H1 (cell line): Measurements from ENCODE around the gene NANP. TPM values are rescaled to one million over a fixed set of nuclear protein-coding genes. Genes with fewer than 3 reads are reported as not detected.
A peak's percentile ranks its signal among the peaks of the same experiment; 100 is the strongest.

ENCODE experiments used
- CTCF ChIA-PET: fragments of 300-600 bp; sonication (Branson Sonifier 250); formaldehyde crosslinking; loops from one replicate; lab custom pipeline; 2021; ENCODE audit not compliant: partially characterized antibody; lab: Charles Lee
- POLR2A ChIA-PET: fragments of 300-600 bp; sonication (Branson Sonifier 250); formaldehyde crosslinking; loops from one replicate; lab custom pipeline; 2021; ENCODE audit warnings: inconsistent platforms; ENCODE audit not compliant: partially characterized antibody; lab: Charles Lee
- DNase-seq, 2 experiments: peaks; one replicate each; pipeline versions ENCODE4 v3.0.0 to v3.0.0-alpha.2; 2010 to 2022; ENCODE audit warnings: low spot score in 2 of 2, low read depth in 1 of 2, mixed read lengths in 1 of 2
- FAIRE-seq: peaks from 2 replicates; lab custom pipeline; 2011; peaks lifted over from hg19 to GRCh38; lab: Jason Lieb, UNC
- H2AFZ ChIP-seq: 2 replicates; pipeline ENCODE4 v1.8.1; 2012; ENCODE audit warnings: low read length, inconsistent platforms
- H2AK5ac ChIP-seq: 2 replicates; pipeline ENCODE4 v1.6.1; 2013; ENCODE audit warnings: low read depth, low read length
- H2BK120ac ChIP-seq: replicated peaks from 2 replicates; pipeline ENCODE3; 2013; ENCODE audit warnings: low read depth, low read length, inconsistent platforms
- H2BK12ac ChIP-seq: 2 replicates; pipeline ENCODE4 v1.6.1; 2013; ENCODE audit warnings: low read depth, low read length
- H2BK15ac ChIP-seq: 2 replicates; pipeline ENCODE4 v1.6.1; 2013; ENCODE audit warnings: low read length
- H2BK20ac ChIP-seq: 2 replicates; pipeline ENCODE4 v1.6.1; 2013; ENCODE audit warnings: low read length
- H2BK5ac ChIP-seq: 2 replicates; pipeline ENCODE4 v1.6.1; 2013; ENCODE audit warnings: low read depth, low read length
- H3K14ac ChIP-seq: 2 replicates; pipeline ENCODE4 v1.6.1; 2013; ENCODE audit warnings: inconsistent platforms; ENCODE audit not compliant: insufficient read length
- H3K18ac ChIP-seq: 2 replicates; pipeline ENCODE4 v1.6.1; 2013; ENCODE audit warnings: low read length; ENCODE audit errors: extremely low read depth
- H3K23ac ChIP-seq: 2 replicates; pipeline ENCODE4 v1.6.1; 2013; ENCODE audit warnings: inconsistent platforms; ENCODE audit not compliant: insufficient read length
- H3K23me2 ChIP-seq: 2 replicates; pipeline ENCODE4 v1.6.1; 2013; ENCODE audit warnings: low read depth, low read length
- H3K27ac ChIP-seq: 2 replicates; pipeline ENCODE4 v1.6.1; 2011; ENCODE audit warnings: low read depth, low read length, inconsistent platforms
- H3K27me3 ChIP-seq, 4 experiments: replicated peaks in 1 of 4; 1 replicate in 1 of 4; 2 replicates in 3 of 4; pipeline versions ENCODE4 v1.6.1 to v1.8.1; 2011 to 2013; ENCODE audit warnings: low read length in 3 of 4, mild to moderate bottlenecking in 3 of 4, inconsistent platforms in 2 of 4, mixed read lengths in 2 of 4, moderate library complexity in 1 of 4; ENCODE audit not compliant: control insufficient read depth in 3 of 4, insufficient read depth in 3 of 4; ENCODE audit errors: extremely low read depth in 1 of 4
- H3K36me3 ChIP-seq, 4 experiments: 2 replicates each; pipeline versions ENCODE4 v1.6.1 to v1.8.1; 2011 to 2013; ENCODE audit warnings: mild to moderate bottlenecking in 4 of 4, low read length in 3 of 4, moderate library complexity in 2 of 4, control low read depth in 1 of 4, inconsistent platforms in 1 of 4; ENCODE audit not compliant: insufficient read depth in 4 of 4, control insufficient read depth in 2 of 4
- H3K4ac ChIP-seq: replicated peaks from 2 replicates; pipeline ENCODE3; 2013; ENCODE audit warnings: low read length, low read depth, mixed read lengths, inconsistent platforms; ENCODE audit not compliant: insufficient read length
- H3K4me1 ChIP-seq, 4 experiments: replicated peaks in 1 of 4; 1 replicate in 1 of 4; 2 replicates in 3 of 4; pipeline versions ENCODE4 v1.6.1 to v1.8.1; 2011 to 2013; ENCODE audit warnings: low read length in 3 of 4, inconsistent platforms in 2 of 4, mixed read lengths in 1 of 4; ENCODE audit not compliant: insufficient read depth in 4 of 4, control insufficient read depth in 3 of 4
- H3K4me2 ChIP-seq, 2 experiments: 2 replicates each; pipeline versions ENCODE4 v1.6.1 to v1.8.1; 2011 to 2013; ENCODE audit warnings: low read depth in 2 of 2, low read length in 2 of 2, control low read depth in 1 of 2, inconsistent platforms in 1 of 2, mild to moderate bottlenecking in 1 of 2; ENCODE audit not compliant: insufficient read depth in 1 of 2
- H3K4me3 ChIP-seq, 4 experiments: fragments of 200-600, 300-600 bp in 1 of 4; sonication (generic), shearing (Covaris generic), sonication (Bioruptor Twin) in 1 of 4; 2 replicates each; pipeline versions ENCODE4 v1.5.1 to v1.8.1; 2011 to 2016; ENCODE audit warnings: low read length in 4 of 4, low read depth in 3 of 4, control low read depth in 2 of 4, inconsistent platforms in 2 of 4, mild to moderate bottlenecking in 2 of 4, mixed read lengths in 1 of 4, moderate library complexity in 1 of 4; ENCODE audit not compliant: insufficient read depth in 2 of 4; ENCODE audit errors: extremely low read depth in 1 of 4
- H3K56ac ChIP-seq: replicated peaks from 2 replicates; pipeline ENCODE3; 2013; ENCODE audit warnings: low read depth, mild to moderate bottlenecking, mixed read lengths, low read length, inconsistent platforms; ENCODE audit not compliant: insufficient read length
- H3K79me1 ChIP-seq: 2 replicates; pipeline ENCODE4 v1.6.1; 2013; ENCODE audit warnings: low read depth, low read length, control low read depth
- H3K79me2 ChIP-seq, 2 experiments: 2 replicates each; pipeline versions ENCODE4 v1.6.1 to v1.8.1; 2012 to 2013; ENCODE audit warnings: low read length in 2 of 2, mild to moderate bottlenecking in 2 of 2, inconsistent platforms in 1 of 2; ENCODE audit not compliant: insufficient read depth in 2 of 2, control insufficient read depth in 1 of 2
- H3K9ac ChIP-seq, 4 experiments: replicated peaks in 1 of 4; 1 replicate in 1 of 4; 2 replicates in 3 of 4; pipeline versions ENCODE4 v1.6.1 to v1.8.1; 2011 to 2013; ENCODE audit warnings: low read depth in 3 of 4, low read length in 3 of 4, control low read depth in 2 of 4, mild to moderate bottlenecking in 2 of 4, moderate library complexity in 2 of 4, inconsistent platforms in 1 of 4; ENCODE audit errors: extremely low read depth in 1 of 4
- H3K9me3 ChIP-seq, 2 experiments: 2 replicates each; pipeline versions ENCODE4 v1.6.1 to v1.8.1; 2012 to 2013; ENCODE audit warnings: mild to moderate bottlenecking in 2 of 2, moderate library complexity in 2 of 2, control low read depth in 1 of 2, inconsistent platforms in 1 of 2, low read depth in 1 of 2, low read length in 1 of 2, mixed read lengths in 1 of 2; ENCODE audit not compliant: insufficient read depth in 2 of 2
- H4K20me1 ChIP-seq, 2 experiments: replicated peaks in 1 of 2; 2 replicates each; pipeline versions ENCODE3 to v1.8.1; 2011 to 2013; ENCODE audit warnings: inconsistent platforms in 2 of 2, low read length in 2 of 2, mild to moderate bottlenecking in 1 of 2; ENCODE audit not compliant: insufficient read depth in 2 of 2, control insufficient read depth in 1 of 2
- H4K5ac ChIP-seq: 2 replicates; pipeline ENCODE4 v1.6.1; 2013; ENCODE audit warnings: low read length, low read depth, mixed read lengths, inconsistent platforms; ENCODE audit not compliant: insufficient read length
- H4K8ac ChIP-seq: 2 replicates; pipeline ENCODE4 v1.8.0; 2013; ENCODE audit warnings: mild to moderate bottlenecking, moderate library complexity, low read length, inconsistent platforms; ENCODE audit not compliant: insufficient read depth; ENCODE audit errors: extremely low read depth
- H4K91ac ChIP-seq: replicated peaks from 2 replicates; pipeline ENCODE3; 2013; ENCODE audit warnings: low read length, mixed read lengths, inconsistent platforms; ENCODE audit not compliant: insufficient read length
- BRCA1 ChIP-seq: IDR thresholded peaks from 2 replicates; pipeline ENCODE4 v1.6.1; 2012; ENCODE audit warnings: low read depth, low read length, improper control_type of control experiment
- CBX5 ChIP-seq: fragments of 300-800, 300-1000 bp; sonication (generic); IDR thresholded peaks from 2 replicates; pipeline ENCODE4 v1.7.1; 2016; ENCODE audit warnings: antibody characterized with exemption, low read length, low read depth
- CEBPB ChIP-seq: IDR thresholded peaks from 2 replicates; pipeline ENCODE4 v1.6.1; 2012; ENCODE audit warnings: low read depth, low read length
- EGR1 ChIP-seq: IDR thresholded peaks from 2 replicates; pipeline ENCODE4 v1.6.1; 2011; ENCODE audit warnings: low read depth, low read length, borderline replicate concordance
- EZH2 ChIP-seq: fragments of 200-600 bp; sonication (generic); IDR thresholded peaks from 2 replicates; pipeline ENCODE4 v1.7.1; 2012; ENCODE audit warnings: low read depth, mild to moderate bottlenecking, moderate library complexity, low read length, inconsistent platforms; ENCODE audit not compliant: severe bottlenecking
- HDAC2 ChIP-seq, 2 experiments: fragments of 300-600 bp in 1 of 2; sonication (generic) in 1 of 2; IDR thresholded peaks; 2 replicates each; pipeline ENCODE4 v1.6.1; 2011 to 2012; ENCODE audit warnings: low read depth in 2 of 2, low read length in 2 of 2, mild to moderate bottlenecking in 2 of 2, moderate library complexity in 2 of 2, borderline replicate concordance in 1 of 2, inconsistent platforms in 1 of 2
- SIRT6 ChIP-seq: IDR thresholded peaks from one replicate; pipeline ENCODE4 v1.7.1; 2012; ENCODE audit warnings: low read length, inconsistent platforms
- ZNF274 ChIP-seq: IDR thresholded peaks from 2 replicates; pipeline ENCODE4 v1.7.0; 2012; ENCODE audit warnings: low read length, borderline replicate concordance; ENCODE audit errors: extremely low read depth
- WGBS, 2 experiments: shearing (Covaris generic) in 1 of 2; methylation state at CpG; one replicate each; pipeline versions ENCODE4 v1.1.6 to v1.1.7; 2013 to 2015; ENCODE audit warnings: low lambda C conversion rate in 2 of 2, mixed read lengths in 2 of 2, inconsistent platforms in 1 of 2, low coverage in 1 of 2, missing lambda C conversion rate in 1 of 2; ENCODE audit not compliant: insufficient replicate concordance in 2 of 2, insufficient coverage in 1 of 2, insufficient read length in 1 of 2; ENCODE audit errors: extremely low coverage in 1 of 2, missing lambda C conversion rate in 1 of 2; 5-methylcytosine and 5-hydroxymethylcytosine counted together
- polyA plus RNA-seq, 7 experiments: library from polyadenylated mRNA; depleted of rRNA in 3 of 7; stranded (reverse) in 5 of 7; unstranded in 2 of 7; fragments of >200 nt in 5 of 7; fragments of 200-250 nt in 2 of 7; gene quantifications; 1 replicate in 5 of 7; 2 replicates in 1 of 7; 4 replicates in 1 of 7; pipeline versions ENCODE4 v1.2.1 to v1.2.3, GENCODE V29; 2011 to 2013; ENCODE audit warnings: missing spikeins in 2 of 7, mixed read lengths in 2 of 7
- total RNA-seq: library from RNA; stranded (reverse); fragmentation: NEBNext Ultra II Directional; extraction: Animal tissue kit (Norgen Biotek cat#: 25700); gene quantifications from 2 replicates; pipeline ENCODE4 v1.2.1, GENCODE V29; 2021
- TF ChIP-seq, protein P1 (sequence below): IDR thresholded peaks from 2 replicates; pipeline ENCODE4 v1.6.1; 2011; ENCODE audit warnings: low read depth, mild to moderate bottlenecking, low read length; ENCODE audit not compliant: insufficient read depth
- TF ChIP-seq, protein P2 (sequence below): IDR thresholded peaks from 2 replicates; pipeline ENCODE4 v1.6.1; 2012; ENCODE audit warnings: inconsistent platforms
- TF ChIP-seq, protein P3 (sequence below): IDR thresholded peaks from 2 replicates; pipeline ENCODE4 v1.6.1; 2012; ENCODE audit warnings: inconsistent platforms

Gene NANP
- total and polyA plus RNA-seq, 2 of the 8 experiments (the other 6 are each of a cell fraction or from before 2014, with no cell fraction given), result 3.8 to 6.2 TPM

DNA sequence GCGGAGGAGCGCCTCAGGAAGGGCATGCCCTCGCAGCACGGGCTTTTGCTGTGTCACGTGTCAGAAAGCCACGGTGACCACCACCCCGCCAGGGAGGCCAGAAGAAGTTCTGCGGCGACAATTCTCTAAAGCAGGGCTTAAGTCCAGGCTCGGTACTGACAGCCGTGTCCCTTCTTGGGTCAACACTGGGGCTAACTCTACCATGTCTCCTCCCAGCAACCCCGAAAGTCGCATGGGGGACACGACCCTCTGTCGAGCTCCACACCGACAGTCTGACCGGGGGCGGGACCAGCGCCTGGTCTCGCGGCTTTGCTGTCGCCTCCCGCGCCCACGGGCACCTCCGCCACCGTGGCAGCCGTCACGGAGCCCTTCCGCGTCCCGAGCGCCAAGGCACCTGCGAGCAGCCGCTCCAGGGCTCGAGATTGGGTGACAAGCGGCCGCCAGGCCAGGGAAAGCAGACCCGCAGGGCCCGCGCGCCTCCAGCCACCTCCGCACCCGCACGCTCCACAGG is 534 bp downstream of the NANP start:
- CTCF ChIA-PET, result interaction anchor here (1.0 to 1.1 kb wide), 2 partner anchors 55 to 153 kb away, joined by 4 to 5 read pairs; no protein-coding TSS in a partner anchor
- Histone ChIP-seq H4K20me1 (peaks cover 0 to 4% of the 10 kb centered on the region in 2 experiments), H2BK20ac (no peak overlapping the region), H3K18ac (peak overlapping the region; percentile 72), H3K4ac (no peak overlapping the region), H2BK5ac (no peak overlapping the region), H3K27me3 (peaks cover 0 to 15% (median 4%) of the 10 kb centered on the region in 4 experiments; a peak in 5 of 7 replicates), H3K4me2 (peak overlapping the region; percentile 71 to 94), H2BK12ac (peak overlapping the region; percentile 28; the same call in 1 of the 2 replicates), H4K8ac (peak overlapping the region; percentile 86; the same call in 1 of the 2 replicates), H3K36me3 (no peaks in the 10 kb centered on the region), H3K79me2 (0 out of 4 replicates have a peak, but pooled peaks cover 0 to 3% of the 10 kb centered on the region in 2 experiments), H3K27ac (no peak overlapping the region), H2BK15ac (no peak overlapping the region), H2AFZ (peak overlapping the region; percentile 20), H3K56ac (no peak overlapping the region), H3K14ac (no peak overlapping the region), H3K23me2 (peaks cover 15% of the 10 kb centered on the region; the same call in 1 of the 2 replicates), H2BK120ac (no peak overlapping the region), H3K23ac (no peak overlapping the region), H3K9ac (peak overlapping the region; percentile 58 to 85 (median 72)), H4K91ac (peak overlapping the region; percentile 7), H3K9me3 (no peaks in the 10 kb centered on the region), H3K79me1 (peaks cover 2% of the 10 kb centered on the region; the same call in 1 of the 2 replicates), H3K4me1 (peaks cover 0 to 12% (median 5%) of the 10 kb centered on the region in 4 experiments), H3K4me3 (peak overlapping the region; percentile 52 to 76 (median 59)), H4K5ac (no peak overlapping the region), H2AK5ac (no peak overlapping the region)
- DNase-seq (peak; percentile 7 to 66), FAIRE-seq (no peak)
- 2% methylated on average over 33 of the region's 45 CpGs; no CpG with 5 or more reads in 1 of the 2 experiments for WGBS, 2 experiments
- POLR2A ChIA-PET, result interaction anchor here (0.7 to 1.2 kb wide), 6 partner anchors 9 to 91 kb away, joined by 3 to 5 read pairs (median 3); no protein-coding TSS in a partner anchor
- TF ChIP-seq BRCA1 (no peak), HDAC2 (IDR thresholded peaks at IDR 0.05; ENCODE audit: borderline replicate concordance in 1 of 2, low read depth in 2 of 2, low read length in 2 of 2) (no peak), SIRT6 (no peak), CEBPB (no peak), EGR1 (no peak), EZH2 (peak; percentile 32), ZNF274 (no peak), CBX5 (no peak)
- TF ChIP-seq, protein P1, sequence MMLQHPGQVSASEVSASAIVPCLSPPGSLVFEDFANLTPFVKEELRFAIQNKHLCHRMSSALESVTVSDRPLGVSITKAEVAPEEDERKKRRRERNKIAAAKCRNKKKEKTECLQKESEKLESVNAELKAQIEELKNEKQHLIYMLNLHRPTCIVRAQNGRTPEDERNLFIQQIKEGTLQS, result no peak
- TF ChIP-seq, protein P2, sequence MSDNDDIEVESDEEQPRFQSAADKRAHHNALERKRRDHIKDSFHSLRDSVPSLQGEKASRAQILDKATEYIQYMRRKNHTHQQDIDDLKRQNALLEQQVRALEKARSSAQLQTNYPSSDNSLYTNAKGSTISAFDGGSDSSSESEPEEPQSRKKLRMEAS, result peak; percentile 66
- TF ChIP-seq, protein P3, sequence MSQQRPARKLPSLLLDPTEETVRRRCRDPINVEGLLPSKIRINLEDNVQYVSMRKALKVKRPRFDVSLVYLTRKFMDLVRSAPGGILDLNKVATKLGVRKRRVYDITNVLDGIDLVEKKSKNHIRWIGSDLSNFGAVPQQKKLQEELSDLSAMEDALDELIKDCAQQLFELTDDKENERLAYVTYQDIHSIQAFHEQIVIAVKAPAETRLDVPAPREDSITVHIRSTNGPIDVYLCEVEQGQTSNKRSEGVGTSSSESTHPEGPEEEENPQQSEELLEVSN, result 0 out of 2 replicates have a peak, but pooled peaks have one; percentile 46
